Right ventricle myocardium inferior (tissue), 1 donor: ENCODE measurements around the gene GATA6. TPM values are rescaled to one million over a fixed set of nuclear protein-coding genes. Genes with fewer than 3 reads are reported as not detected.

Experiments
- ATAC-seq: fragments of 200-7000 bp; cut with Tn5 transposase; one replicate; pipeline ENCODE4 v1.9.1; 2020; ENCODE audit warnings: mild to moderate bottlenecking, moderate library complexity
- DNase-seq: peaks from one replicate; pipeline ENCODE4 v3.0.0; 2021; ENCODE audit errors: missing footprints
- intact Hi-C: fragments of 100-400 bp; cut with DNase I; formaldehyde crosslinking; loops from one replicate; pipeline ENCODE4 v1.11.0; 2022
- total RNA-seq: library from RNA; stranded (reverse); fragmentation: NEBNext Ultra II Directional; extraction: Animal tissue kit (Norgen Biotek cat#: 25700); gene quantifications from one replicate; pipeline ENCODE4 v1.2.1, GENCODE V29; 2021
- donor health status: DM: no; HTN: yes; CAD: no; lungs with severe emphysema.

GATA6 gene
- total RNA-seq, 1 donor from 2014 or later, result 56.3 TPM

GRCh38 chr18:22221350-22221749 is 52.0 kb downstream of the GATA6 start:
- intact Hi-C loops, result no loop called here
- no peak for ATAC-seq
- no peak for DNase-seq

- intact Hi-C loops, result no loop called here
- ATAC-seq (peak; percentile 92), DNase-seq (peak; percentile 81)
These were observed 54.0 kb downstream of the GATA6 start for GRCh38 chr18:22223254-22223964.

DNA sequence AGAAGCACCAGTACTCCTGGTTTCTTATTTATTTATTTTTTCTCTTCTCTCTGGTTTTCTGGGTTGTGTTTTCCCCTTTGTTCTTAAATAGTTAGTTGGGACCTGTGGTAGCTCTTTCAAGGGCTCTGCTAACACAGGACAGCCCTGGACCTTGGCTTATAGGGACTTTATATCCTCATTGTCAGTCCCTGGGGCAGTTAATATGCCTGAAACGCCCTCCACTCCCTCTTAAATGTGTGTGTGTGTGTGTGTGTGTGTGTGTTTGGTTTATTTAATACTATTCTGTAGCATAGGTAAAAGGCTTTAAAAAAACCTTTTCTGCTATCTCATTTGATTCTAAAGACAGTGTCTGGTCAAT is 54.6 kb downstream of the GATA6 start:
- ATAC-seq (no peak), DNase-seq (no peak)
- intact Hi-C loops, result no loop called here

DNA sequence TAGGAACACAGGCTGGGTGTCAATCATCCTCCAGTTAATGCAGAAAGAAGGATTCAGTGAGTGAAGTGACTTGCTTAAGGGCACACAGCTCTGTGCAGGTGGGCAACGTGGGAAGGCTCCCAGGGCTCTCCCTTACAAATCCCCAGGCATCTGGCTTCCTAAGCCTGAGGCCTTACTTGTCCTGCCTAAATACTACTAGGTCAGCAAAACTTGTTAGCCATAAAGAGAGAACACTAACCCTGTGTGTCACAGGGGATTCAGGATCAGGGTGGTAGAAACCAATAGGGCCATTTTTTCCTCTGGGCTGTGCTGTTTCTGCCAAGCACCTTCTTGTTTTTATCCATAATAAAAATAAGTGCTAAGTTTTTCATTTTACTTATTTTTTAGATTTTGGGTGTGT is 55.0 kb downstream of the GATA6 start:
- intact Hi-C loops, result no loop called here
- DNase-seq (no peak), ATAC-seq (no peak)

DNA sequence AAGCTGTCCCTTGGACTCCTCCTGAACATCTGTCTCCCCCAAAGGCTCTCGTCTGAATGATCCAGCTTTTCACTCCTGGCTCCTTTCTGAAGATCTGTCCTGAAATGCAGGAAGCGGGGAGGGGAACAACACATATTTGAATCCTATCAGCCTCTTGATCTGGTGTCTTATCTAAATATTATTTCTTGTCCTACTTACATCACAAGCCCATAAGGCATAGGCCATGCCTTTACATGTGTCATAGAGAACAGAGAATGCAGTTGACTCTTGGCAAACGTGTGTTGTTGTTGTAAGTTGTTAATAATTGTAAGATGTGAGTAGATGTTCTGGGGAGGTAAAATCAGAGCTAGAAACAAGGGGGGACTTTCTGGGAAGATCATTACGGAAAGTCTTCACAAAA is 57.4 kb downstream of the GATA6 start:
- ATAC-seq (no peak), DNase-seq (no peak)
- intact Hi-C loops, result no loop called here

DNA sequence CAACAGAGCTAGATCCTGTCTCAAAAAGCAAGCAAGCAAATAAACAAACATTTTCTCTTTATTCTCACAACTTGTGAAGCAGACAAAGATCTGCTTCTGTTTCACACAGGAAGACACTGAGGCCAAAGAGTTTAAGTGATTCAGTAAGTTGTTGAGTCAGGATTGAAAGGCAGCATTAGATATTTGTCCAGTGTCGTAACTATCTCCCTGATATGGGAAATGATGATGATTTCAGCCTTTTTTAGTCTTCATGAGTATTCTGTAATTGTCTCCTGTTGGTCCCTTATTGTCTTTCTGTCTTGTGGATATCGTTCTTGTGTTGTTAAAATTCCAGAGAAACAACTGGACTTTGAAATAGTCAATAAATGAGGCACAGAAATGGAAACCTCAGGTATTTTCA is 59.6 kb downstream of the GATA6 start:
- ATAC-seq (no peak), DNase-seq (no peak)
- intact Hi-C loops, result no loop called here

DNA sequence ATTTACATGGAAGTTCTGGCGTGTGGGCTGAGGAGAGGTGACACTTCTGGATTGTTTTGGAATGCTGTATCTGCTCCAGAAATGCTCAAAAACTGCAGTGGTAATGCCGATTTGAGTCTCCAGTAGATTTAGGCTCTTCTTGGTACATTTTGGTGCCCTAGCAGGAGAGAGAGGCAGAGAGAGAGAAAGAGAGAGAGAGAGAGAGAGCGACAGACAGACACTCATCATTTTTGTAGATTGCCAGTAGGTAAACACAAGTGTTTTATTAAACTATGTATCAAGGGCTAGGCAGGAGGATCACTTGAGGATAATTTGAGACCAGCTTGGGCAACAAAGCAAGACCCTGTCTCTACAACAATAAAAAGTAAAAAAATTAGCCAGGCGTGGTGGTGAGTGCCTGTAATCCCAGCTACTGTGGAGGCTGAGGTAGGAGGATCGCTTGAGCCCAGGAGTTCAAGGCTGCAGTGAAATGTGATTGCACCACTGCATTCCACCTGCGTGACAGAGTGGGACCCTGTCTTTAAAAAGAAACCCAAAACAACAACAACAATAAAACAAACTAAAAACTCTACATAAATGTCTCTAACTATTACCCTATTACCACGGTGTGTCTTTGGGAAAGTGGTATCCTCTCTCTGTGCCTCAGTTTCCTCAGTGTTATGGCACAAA is 60.2 kb downstream of the GATA6 start:
- no peak for DNase-seq
- ATAC-seq, result no peak
- intact Hi-C loops, result no loop called here

GRCh38 chr18:22230471-22230945 is 61.1 kb downstream of the GATA6 start:
- ATAC-seq (no peak), DNase-seq (no peak)
- intact Hi-C loops, result no loop called here

DNA sequence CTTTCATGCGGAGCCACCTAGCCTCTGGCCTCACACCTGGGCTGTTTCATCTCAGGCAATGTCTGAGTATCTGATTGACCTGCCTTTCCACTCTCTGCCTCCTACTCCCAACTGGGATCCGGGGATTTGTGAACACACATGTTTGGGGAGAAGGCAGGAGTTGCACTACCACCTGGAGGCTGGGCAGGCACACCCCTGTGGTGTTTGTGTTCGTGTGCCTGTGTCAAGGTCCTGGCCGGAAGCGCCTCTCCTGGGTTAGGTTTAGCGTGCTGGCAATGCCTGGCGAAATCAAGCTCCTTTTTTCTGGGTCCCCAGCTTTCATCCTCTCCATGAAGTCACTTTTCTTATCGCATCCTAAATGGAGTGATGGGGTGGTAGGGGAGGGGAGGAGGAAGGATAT is 63.9 kb downstream of the GATA6 start:
- ATAC-seq (no peak), DNase-seq (no peak)
- intact Hi-C loops, result no loop called here

DNA sequence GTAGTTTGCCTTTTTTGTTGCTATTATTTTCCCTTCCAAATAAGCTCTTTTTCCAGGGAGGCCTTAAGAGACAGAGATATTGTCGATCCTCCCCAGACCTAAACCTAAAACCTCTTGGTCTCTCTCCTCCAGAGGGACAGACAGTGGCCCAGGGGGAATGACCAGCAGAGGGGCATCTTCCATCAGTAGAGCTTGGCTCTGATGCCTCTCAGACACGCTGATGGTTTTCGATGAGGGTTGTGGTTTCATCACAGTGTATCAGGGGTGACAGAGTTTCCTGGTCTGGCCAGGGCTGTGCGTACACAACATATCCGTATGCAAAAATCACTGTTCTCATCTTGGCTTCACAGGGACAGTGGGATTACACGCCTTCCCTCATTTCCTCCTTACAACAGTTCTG is 68.6 kb downstream of the GATA6 start:
- ATAC-seq, result no peak

DNA sequence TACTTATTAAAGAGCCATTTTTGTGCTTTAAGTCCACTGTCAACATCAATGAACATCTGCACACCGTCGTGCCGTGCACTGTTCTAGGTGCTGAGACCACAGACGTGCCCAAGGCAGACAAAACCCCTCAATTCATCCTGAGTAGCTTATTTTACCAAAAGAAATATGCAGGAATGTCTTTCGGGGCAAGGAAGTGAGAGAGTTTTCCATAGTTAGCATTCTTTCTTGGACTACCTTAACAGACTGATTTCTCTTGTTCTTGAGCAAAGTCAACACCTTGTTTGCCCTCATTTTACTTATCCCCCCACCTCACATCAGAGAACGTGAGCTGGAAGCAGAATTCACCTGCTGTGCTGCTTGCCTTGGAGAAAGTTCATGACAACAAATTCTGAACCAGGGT is 69.3 kb downstream of the GATA6 start:
- no peak for DNase-seq
- ATAC-seq, result no peak
- intact Hi-C loops, result no loop called here

More for the DNA sequence above, 68.6 kb downstream of the GATA6 start:
- intact Hi-C loops, result no loop called here
- no peak for DNase-seq

- ATAC-seq (no peak), DNase-seq (no peak)
- intact Hi-C loops, result no loop called here
These were observed 72.6 kb downstream of the GATA6 start for GRCh38 chr18:22241921-22242361.

- intact Hi-C loops, result no loop called here
- no peak for ATAC-seq
- DNase-seq, result no peak
These were observed 74.1 kb downstream of the GATA6 start for GRCh38 chr18:22243513-22243912.

DNA sequence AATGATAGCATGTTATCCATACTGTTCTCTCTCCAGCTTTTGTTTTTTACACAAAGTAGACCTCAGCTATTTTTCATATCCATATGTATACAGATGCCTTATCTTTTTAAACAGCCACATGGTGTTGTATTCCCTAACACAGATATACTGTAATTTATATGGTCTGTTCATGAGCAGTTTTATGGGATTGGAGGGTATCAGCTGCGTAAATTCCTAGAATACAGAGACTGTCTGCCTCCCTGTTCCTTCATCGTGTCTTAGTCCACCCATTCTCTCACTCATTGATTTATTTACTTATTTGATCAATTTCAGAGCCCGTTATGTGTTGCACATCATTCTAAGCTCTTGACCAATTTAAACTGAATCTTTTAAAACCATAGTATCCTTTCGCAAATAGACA is 80.6 kb downstream of the GATA6 start:
- ATAC-seq (no peak), DNase-seq (no peak)
- intact Hi-C loops, result no loop called here

DNA sequence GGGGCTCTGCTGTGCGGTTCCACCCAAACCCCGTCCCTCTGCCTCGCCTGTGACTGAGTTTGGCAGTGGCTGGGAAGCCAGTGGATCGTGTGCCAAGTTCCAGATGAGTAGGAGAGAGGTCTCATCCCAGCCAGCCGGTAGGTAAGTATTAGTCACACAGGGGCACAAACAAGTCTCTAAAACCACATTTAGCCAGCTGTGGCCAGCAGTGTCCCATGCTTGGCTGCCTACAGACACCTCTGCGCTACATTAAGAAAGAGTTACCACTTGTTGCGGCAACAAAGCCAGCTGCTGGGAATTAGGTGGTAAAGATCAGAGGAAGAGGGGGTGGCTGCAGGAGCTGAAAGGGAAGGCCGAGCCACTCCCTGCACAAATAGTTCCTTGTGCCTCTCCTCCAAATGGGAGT is 81.2 kb downstream of the GATA6 start:
- intact Hi-C loops, result no loop called here
- ATAC-seq, result no peak

More for the DNA sequence above, 81.2 kb downstream of the GATA6 start:
- no peak for DNase-seq

Other genes starting within 250 kb of the GATA6 start
- not detected for gene CTAGE1, start 248.3 kb downstream of the GATA6 start, total RNA-seq